Nephron (organoid): ENCODE results near the gene ALDH2.

Experiments used
- H3K27ac Mint-ChIP-seq, 3 experiments: 2 replicates each; pipeline ENCODE4 v1.8.0; 2020; ENCODE audit warnings: mixed read lengths in 3 of 3, mild to moderate bottlenecking in 2 of 3, moderate library complexity in 1 of 3
- H3K27me3 Mint-ChIP-seq: 2 replicates; pipeline ENCODE4 v1.8.0; 2021; ENCODE audit warnings: low read depth, mild to moderate bottlenecking, moderate library complexity, mixed read lengths
- H3K36me3 Mint-ChIP-seq: 2 replicates; pipeline ENCODE4 v1.8.0; 2020; ENCODE audit warnings: low read depth, mixed read lengths
- H3K4me1 Mint-ChIP-seq: 2 replicates; pipeline ENCODE4 v1.8.0; 2020; ENCODE audit warnings: mixed read lengths
- H3K4me3 Mint-ChIP-seq, 3 experiments: 2 replicates each; pipeline ENCODE4 v1.8.0; 2020; ENCODE audit warnings: mild to moderate bottlenecking in 3 of 3, mixed read lengths in 3 of 3, moderate library complexity in 2 of 3
- H3K9me3 Mint-ChIP-seq: 2 replicates; pipeline ENCODE4 v1.8.0; 2020; ENCODE audit warnings: mixed read lengths
- TF ChIP-seq, protein P1 (sequence below), 3 experiments: fragments of 200-600 bp; sonication (generic); IDR thresholded peaks; one replicate each; pipeline ENCODE4 v1.5.0; 2021; ENCODE audit warnings: antibody characterized with exemption in 3 of 3; ENCODE audit not compliant: unreplicated experiment in 3 of 3

ALDH2 gene

GRCh38 chr12:111764120-111764821 lies 2.5 kb upstream of the ALDH2 start:
- TF ChIP-seq, protein P1, sequence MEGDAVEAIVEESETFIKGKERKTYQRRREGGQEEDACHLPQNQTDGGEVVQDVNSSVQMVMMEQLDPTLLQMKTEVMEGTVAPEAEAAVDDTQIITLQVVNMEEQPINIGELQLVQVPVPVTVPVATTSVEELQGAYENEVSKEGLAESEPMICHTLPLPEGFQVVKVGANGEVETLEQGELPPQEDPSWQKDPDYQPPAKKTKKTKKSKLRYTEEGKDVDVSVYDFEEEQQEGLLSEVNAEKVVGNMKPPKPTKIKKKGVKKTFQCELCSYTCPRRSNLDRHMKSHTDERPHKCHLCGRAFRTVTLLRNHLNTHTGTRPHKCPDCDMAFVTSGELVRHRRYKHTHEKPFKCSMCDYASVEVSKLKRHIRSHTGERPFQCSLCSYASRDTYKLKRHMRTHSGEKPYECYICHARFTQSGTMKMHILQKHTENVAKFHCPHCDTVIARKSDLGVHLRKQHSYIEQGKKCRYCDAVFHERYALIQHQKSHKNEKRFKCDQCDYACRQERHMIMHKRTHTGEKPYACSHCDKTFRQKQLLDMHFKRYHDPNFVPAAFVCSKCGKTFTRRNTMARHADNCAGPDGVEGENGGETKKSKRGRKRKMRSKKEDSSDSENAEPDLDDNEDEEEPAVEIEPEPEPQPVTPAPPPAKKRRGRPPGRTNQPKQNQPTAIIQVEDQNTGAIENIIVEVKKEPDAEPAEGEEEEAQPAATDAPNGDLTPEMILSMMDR (IDR thresholded peaks at IDR 0.05; ENCODE audit: unreplicated experiment in 3 of 3): no peak
- no peaks in the 10 kb centered on the region for H3K36me3 Mint-ChIP-seq
- peaks cover 19% of the 10 kb centered on the region for H3K4me1 Mint-ChIP-seq
- H3K9me3 Mint-ChIP-seq: no peaks in the 10 kb centered on the region
- peaks cover 29% of the 10 kb centered on the region for H3K27me3 Mint-ChIP-seq
- peak overlapping the region in 2 of 3 experiments; percentile 45 to 49 for H3K27ac Mint-ChIP-seq
- H3K4me3 Mint-ChIP-seq: peak overlapping the region; percentile 55 to 85 (median 79)

- H3K36me3 Mint-ChIP-seq: no peaks in the 10 kb centered on the region
- peaks cover 29% of the 10 kb centered on the region for H3K27me3 Mint-ChIP-seq
- H3K4me3 Mint-ChIP-seq: peak overlapping the region; percentile 94 to 97 (median 94)
These were observed 827 bp downstream of the ALDH2 start for GRCh38 chr12:111767362-111768158.

GRCh38 chr12:111768159-111768895 lies 1.6 kb downstream of the ALDH2 start:
- no peaks in the 10 kb centered on the region for H3K36me3 Mint-ChIP-seq
- H3K4me1 Mint-ChIP-seq: peaks cover 24% of the 10 kb centered on the region
- peak overlapping the region in 2 of 3 experiments; percentile 22 to 35 for H3K27ac Mint-ChIP-seq
- TF ChIP-seq, protein P1 (IDR thresholded peaks at IDR 0.05; ENCODE audit: unreplicated experiment in 3 of 3): no peak
- H3K4me3 Mint-ChIP-seq: peak overlapping the region; percentile 94 to 97 (median 94)
- H3K9me3 Mint-ChIP-seq: no peaks in the 10 kb centered on the region
- peaks cover 22% of the 10 kb centered on the region for H3K27me3 Mint-ChIP-seq

More at GRCh38 chr12:111767362-111768158, 827 bp downstream of the ALDH2 start:
- TF ChIP-seq, protein P1 (IDR thresholded peaks at IDR 0.05; ENCODE audit: unreplicated experiment in 3 of 3): no peak
- no peaks in the 10 kb centered on the region for H3K9me3 Mint-ChIP-seq
- H3K4me1 Mint-ChIP-seq: peaks cover 24% of the 10 kb centered on the region
- H3K27ac Mint-ChIP-seq: peak overlapping the region; percentile 61 to 82 (median 73)

DNA sequence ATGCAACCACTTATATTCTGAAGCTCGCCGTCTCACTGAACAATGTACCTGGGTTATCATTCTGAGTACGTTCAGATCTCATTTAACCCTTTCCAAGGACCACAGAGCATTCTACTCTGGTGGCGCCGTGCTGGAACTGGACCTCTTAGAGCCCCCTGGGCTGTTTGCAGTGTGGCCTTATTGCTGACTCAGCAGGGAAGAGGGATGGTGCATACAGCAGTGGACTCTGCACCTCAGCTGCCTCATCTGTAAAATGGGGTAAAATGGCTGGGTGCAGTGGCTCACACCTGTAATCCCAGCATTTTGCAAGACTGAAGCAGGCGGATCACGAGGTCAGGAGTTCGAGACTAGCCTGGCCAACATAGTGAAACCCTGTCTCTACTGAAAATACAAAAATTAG lies 2.9 kb downstream of the ALDH2 start:
- H3K27me3 Mint-ChIP-seq: peaks cover 12% of the 10 kb centered on the region
- no peaks in the 10 kb centered on the region for H3K36me3 Mint-ChIP-seq
- H3K4me1 Mint-ChIP-seq: peaks cover 35% of the 10 kb centered on the region
- H3K9me3 Mint-ChIP-seq: no peaks in the 10 kb centered on the region
- TF ChIP-seq, protein P1 (IDR thresholded peaks at IDR 0.05; ENCODE audit: unreplicated experiment in 3 of 3): no peak
- H3K27ac Mint-ChIP-seq: no peak overlapping the region
- H3K4me3 Mint-ChIP-seq: no peak overlapping the region

DNA sequence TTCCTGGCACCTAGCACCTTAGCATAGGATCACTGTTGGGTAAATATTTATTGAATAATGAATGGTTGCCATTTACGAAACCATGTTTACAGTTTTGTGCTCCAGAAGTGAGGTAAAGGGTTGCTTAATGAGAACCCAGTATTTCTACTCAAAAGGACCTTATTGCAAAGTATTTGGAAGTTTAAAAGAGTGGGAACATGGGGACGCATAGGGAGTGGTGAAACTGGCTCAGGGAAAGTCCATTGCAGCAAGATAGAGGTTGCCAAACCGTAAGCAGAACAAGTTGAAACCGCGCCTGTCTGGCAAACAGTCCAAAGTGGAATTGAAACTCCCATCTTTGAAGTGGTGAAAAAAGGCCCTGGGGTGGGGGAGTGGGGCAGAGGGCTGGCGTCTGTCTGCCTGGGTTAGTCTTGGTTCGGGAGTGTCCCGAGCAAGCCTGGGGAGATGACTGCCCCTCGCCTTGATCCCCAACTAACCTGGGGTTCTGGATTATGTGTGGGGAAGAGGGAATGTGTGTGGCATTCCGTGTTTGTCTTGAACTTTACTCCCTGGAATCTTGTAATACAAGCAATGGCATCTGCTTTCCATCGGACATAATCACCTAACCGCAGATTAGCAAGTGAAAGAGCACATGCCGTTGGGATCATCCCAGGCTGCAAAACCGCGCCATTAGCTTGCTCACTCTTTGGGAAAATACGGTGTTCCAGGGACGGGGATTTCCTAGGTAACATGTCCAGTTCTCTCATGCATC lies 7.2 kb downstream of the ALDH2 start:
- Mint-ChIP-seq H3K4me3 (peak overlapping the region in 1 of 3 experiments; percentile 28), H3K27me3 (no peaks in the 10 kb centered on the region), H3K4me1 (peaks cover 40% of the 10 kb centered on the region)

More for the DNA sequence above, 7.2 kb downstream of the ALDH2 start:
- H3K36me3 Mint-ChIP-seq: peaks cover 8% of the 10 kb centered on the region
- TF ChIP-seq, protein P1 (IDR thresholded peaks at IDR 0.05; ENCODE audit: unreplicated experiment in 3 of 3): no peak
- H3K9me3 Mint-ChIP-seq: no peaks in the 10 kb centered on the region
- H3K27ac Mint-ChIP-seq: peak overlapping the region; percentile 99 to 100 (median 99)
